HFF-Myc (cell line): ENCODE data around the gene COMMD10.
"Not testable (repeated sequence)": the region's sequence is repeated elsewhere in the genome, so short reads cannot be mapped to it uniquely, and the experiment has no call there.

ENCODE experiments used
- DNase-seq: peaks from one replicate; pipeline ENCODE4 v3.0.0-alpha.2; 2011; ENCODE audit warnings: low read depth; ENCODE audit errors: extremely low read depth
- H3K4me3 ChIP-seq: replicated peaks from 2 replicates; pipeline ENCODE4 v1.5.1; 2011; ENCODE audit warnings: low read depth, mild to moderate bottlenecking, control low read depth, low read length
- CTCF ChIP-seq: IDR thresholded peaks from 2 replicates; pipeline ENCODE4 v1.5.1; 2012; ENCODE audit warnings: mild to moderate bottlenecking, low read depth, low read length, control low read depth; ENCODE audit errors: missing control alignments

COMMD10 gene

GRCh38 chr5:116071211-116071610, 13.6 kb upstream of the COMMD10 start:
- DNase-seq = no peak
- TF ChIP-seq CTCF = no peak
- H3K4me3 ChIP-seq = no peak overlapping the region

DNA sequence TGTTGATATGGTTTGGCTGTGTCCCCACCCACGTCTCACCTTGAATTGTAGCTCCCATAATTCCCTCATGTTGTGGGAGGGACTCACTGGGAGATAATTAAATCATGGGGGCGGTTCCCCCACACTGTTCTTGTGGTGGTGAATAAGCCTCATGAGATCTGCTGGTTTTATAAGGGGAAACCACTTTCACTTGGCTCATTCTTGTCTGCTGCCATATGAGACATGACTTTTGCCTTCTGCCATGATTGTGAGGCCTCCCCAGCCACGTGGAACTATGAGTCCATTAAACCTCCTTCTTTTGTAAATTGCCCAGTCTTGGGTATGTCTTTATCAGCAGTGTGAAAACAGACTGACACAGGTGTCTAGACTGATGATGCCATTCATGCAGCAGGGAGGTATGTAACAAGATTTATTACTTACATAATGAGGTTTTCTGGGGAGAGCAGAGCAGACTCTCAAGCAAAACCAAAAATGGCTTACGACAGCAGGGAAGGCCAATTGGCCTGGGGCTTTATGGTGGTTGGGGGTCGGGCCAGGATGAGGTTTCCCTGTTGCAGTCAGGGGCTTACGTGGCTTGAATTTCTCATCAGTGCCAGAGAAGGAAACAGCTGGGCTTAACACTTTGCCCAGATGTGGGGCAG, 9.5 kb upstream of the COMMD10 start:
- TF ChIP-seq CTCF = no peak
- DNase-seq = no peak
- no peak overlapping the region for H3K4me3 ChIP-seq

DNA sequence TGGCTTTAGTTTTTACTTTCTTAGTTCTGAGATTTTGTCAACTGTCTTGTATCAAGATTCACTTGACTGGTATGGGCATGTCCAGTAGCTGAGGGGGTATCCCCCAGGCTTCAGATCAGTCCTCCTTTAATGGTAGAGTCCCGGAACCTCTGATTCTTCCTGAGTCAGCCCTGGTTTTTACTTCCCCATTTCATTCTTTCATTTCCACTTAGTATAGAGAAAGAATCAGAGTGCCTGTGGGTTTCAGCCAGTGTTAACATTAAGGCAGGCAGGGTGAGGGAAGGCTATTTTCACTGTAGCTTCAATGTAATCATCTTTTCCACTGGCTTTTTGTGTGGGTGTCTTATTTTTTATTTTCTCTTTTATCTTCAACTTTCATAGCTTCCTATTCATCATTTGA, 8.3 kb upstream of the COMMD10 start:
- no peak for TF ChIP-seq CTCF
- H3K4me3 ChIP-seq = no peak overlapping the region
- no peak for DNase-seq

GRCh38 chr5:116078199-116078598, 6.6 kb upstream of the COMMD10 start:
- no peak overlapping the region for H3K4me3 ChIP-seq
- no peak for TF ChIP-seq CTCF
- no peak for DNase-seq

DNA sequence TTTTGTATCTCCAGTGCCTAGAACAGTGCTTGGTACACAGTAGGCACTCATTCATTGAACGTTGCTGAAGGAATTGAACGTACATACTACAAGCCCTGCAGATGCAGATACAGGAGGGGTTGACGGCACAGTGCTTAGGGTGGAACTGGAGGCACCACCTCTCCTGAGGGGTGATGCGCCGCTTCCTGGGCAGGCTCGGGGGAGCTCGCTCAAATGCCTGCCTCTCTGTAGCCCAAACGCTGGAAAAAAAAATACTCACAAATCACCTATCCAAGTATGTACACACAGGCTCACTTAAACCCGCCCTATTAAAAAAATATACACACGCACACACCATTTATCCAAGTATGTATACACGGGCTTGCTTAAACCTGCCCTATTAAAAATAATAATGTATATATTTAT, 536 bp upstream of the COMMD10 start:
- no peak for TF ChIP-seq CTCF
- no peak for DNase-seq
- H3K4me3 ChIP-seq = peak overlapping the region; percentile 68

GRCh38 chr5:116086309-116086708, 1.5 kb downstream of the COMMD10 start:
- not testable (repeated sequence) for H3K4me3 ChIP-seq, DNase-seq

DNA sequence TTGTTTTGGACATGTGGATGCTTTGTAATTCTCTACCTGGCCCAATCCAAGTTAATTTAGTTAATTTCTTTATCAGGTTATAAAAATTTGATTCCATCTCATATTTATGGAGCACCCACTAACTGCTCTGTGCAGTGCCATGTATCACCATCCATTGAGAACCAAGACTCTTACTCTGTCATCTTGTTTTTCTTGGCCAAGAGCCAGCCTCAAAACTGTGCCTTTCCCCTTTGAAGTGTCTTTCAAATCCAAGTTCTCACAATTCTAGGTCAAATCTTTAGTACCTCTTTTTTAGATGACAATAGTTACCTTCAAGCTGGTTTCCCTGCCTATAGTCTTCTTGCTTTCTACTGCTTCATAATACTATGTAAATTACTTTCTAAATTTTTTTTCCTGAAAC, 3.2 kb downstream of the COMMD10 start:
- no peak for TF ChIP-seq CTCF
- DNase-seq = no peak

More for the DNA sequence above, 3.2 kb downstream of the COMMD10 start:
- H3K4me3 ChIP-seq = no peak overlapping the region
